K562 (cell line): ENCODE results near the gene PPP1R13L. TPM values are rescaled to one million over a fixed set of nuclear protein-coding genes. Genes with fewer than 3 reads are reported as not detected.
A peak's percentile ranks its signal among the peaks of the same experiment; 100 is the strongest.

Source experiments
- CBX3 ChIP-seq, 2 experiments: IDR thresholded peaks; 1 replicate in 1 of 2; 2 replicates in 1 of 2; pipeline ENCODE4 v1.6.1; 2012; ENCODE audit warnings: inconsistent platforms in 2 of 2, low read length in 2 of 2, borderline replicate concordance in 1 of 2, control low read depth in 1 of 2
- CCNT2 ChIP-seq: IDR thresholded peaks from 2 replicates; pipeline ENCODE4 v1.6.1; 2011; ENCODE audit warnings: borderline replicate concordance, low read depth, mild to moderate bottlenecking, moderate library complexity, mixed read lengths, low read length; ENCODE audit not compliant: insufficient read length; ENCODE audit errors: extremely low read depth
- ELF4 ChIP-seq: fragments of 450-650 bp; formaldehyde crosslinking; IDR thresholded peaks from 2 replicates; pipeline ENCODE4 v1.4.0; 2022; ENCODE audit warnings: missing genetic modification characterization
- GATA2 ChIP-seq: sonication (generic); formaldehyde crosslinking; IDR thresholded peaks from 2 replicates; pipeline ENCODE4 v1.4.0; 2020; ENCODE audit warnings: mild to moderate bottlenecking, missing genetic modification reagents
- HNRNPLL ChIP-seq: fragments of 200-400 bp; formaldehyde crosslinking; IDR thresholded peaks from 2 replicates; pipeline ENCODE4 v1.6.1; 2017; ENCODE audit warnings: low read length, low read depth, mild to moderate bottlenecking; ENCODE audit not compliant: poor library complexity, severe bottlenecking
- LEF1 ChIP-seq: fragments of 450-650 bp; IDR thresholded peaks from 2 replicates; pipeline ENCODE4 v1.6.1; 2016; ENCODE audit warnings: mild to moderate bottlenecking
- RFX1 ChIP-seq: fragments of 450-650 bp; IDR thresholded peaks from 2 replicates; pipeline ENCODE4 v1.6.1; 2016; ENCODE audit warnings: mild to moderate bottlenecking, moderate library complexity
- SMAD2 ChIP-seq: fragments of 150-350 bp; IDR thresholded peaks from 2 replicates; pipeline ENCODE4 v1.6.1; 2014; ENCODE audit warnings: low read depth, mild to moderate bottlenecking, low read length
- SNIP1 ChIP-seq: fragments of 450-650 bp; IDR thresholded peaks from 2 replicates; pipeline ENCODE4 v1.7.1; 2017; ENCODE audit warnings: low read depth, mild to moderate bottlenecking
- ZNF239 ChIP-seq: fragments of 250-450 bp; sonication (Bioruptor Pico); IDR thresholded peaks from 2 replicates; pipeline ENCODE4 v1.4.0; 2020; ENCODE audit warnings: mild to moderate bottlenecking
- ZNF3 ChIP-seq: fragments of 250-450 bp; sonication (Bioruptor Pico); IDR thresholded peaks from 2 replicates; pipeline ENCODE4 v1.5.0; 2021; ENCODE audit warnings: mild to moderate bottlenecking, moderate library complexity
- polyA plus RNA-seq, 8 experiments: library from polyadenylated mRNA; depleted of rRNA in 4 of 8; stranded (reverse) in 5 of 8; unstranded in 3 of 8; fragments of >200 nt; fragmentation: Nextera tagmentation in 2 of 8; fragmentation: Illumina TruSeq in 1 of 8; extraction: Ambion mirVana in 2 of 8; extraction: Trizol in 1 of 8; gene quantifications; 2 replicates each; pipeline versions ENCODE4 v1.2.1 to v1.2.3, GENCODE V29; 2011 to 2014; ENCODE audit warnings: inconsistent platforms in 1 of 8, missing spikeins in 1 of 8
- total RNA-seq, 7 experiments: library from RNA; depleted of rRNA in 6 of 7; stranded (reverse); fragments of >200 nt in 6 of 7; fragmentation: Illumina TruSeq in 2 of 7; extraction: Trizol in 2 of 7; gene quantifications; 2 replicates each; pipeline versions ENCODE4 v1.2.1 to v1.2.3, GENCODE V29; 2011 to 2021; ENCODE audit warnings: low replicate concordance in 1 of 7
- TF ChIP-seq, protein P1 (sequence below): fragments of 250-450 bp; sonication (Bioruptor Pico); IDR thresholded peaks from 2 replicates; pipeline ENCODE4 v1.4.0; 2020
- TF ChIP-seq, protein P2 (sequence below): fragments of 250-450 bp; sonication (Bioruptor Pico); IDR thresholded peaks from 2 replicates; pipeline ENCODE4 v1.8.0; 2022; ENCODE audit warnings: moderate library complexity, mild to moderate bottlenecking, inconsistent platforms
- TF ChIP-seq, protein P3 (sequence below): conservative IDR thresholded peaks from 2 replicates; pipeline ENCODE4 v1.6.1; 2011; ENCODE audit warnings: low read depth, mild to moderate bottlenecking, low read length; ENCODE audit not compliant: control insufficient read depth
- TF ChIP-seq, protein P4 (sequence below), 2 experiments: IDR thresholded peaks; 2 replicates each; pipeline ENCODE4 v1.6.1; 2012; ENCODE audit warnings: improper control_type of control experiment in 2 of 2, low read depth in 2 of 2, low read length in 2 of 2, borderline replicate concordance in 1 of 2
- TF ChIP-seq, protein P5 (sequence below): fragments of 450-650 bp; IDR thresholded peaks from 2 replicates; pipeline ENCODE4 v1.6.1; 2016; ENCODE audit warnings: antibody characterized with exemption

PPP1R13L gene
- total and polyA plus RNA-seq, 9 of the 15 experiments (the other 6 are each of a cell fraction or from before 2014, with no cell fraction given): 0.32 to 6.7 (median 2.0) TPM

DNA sequence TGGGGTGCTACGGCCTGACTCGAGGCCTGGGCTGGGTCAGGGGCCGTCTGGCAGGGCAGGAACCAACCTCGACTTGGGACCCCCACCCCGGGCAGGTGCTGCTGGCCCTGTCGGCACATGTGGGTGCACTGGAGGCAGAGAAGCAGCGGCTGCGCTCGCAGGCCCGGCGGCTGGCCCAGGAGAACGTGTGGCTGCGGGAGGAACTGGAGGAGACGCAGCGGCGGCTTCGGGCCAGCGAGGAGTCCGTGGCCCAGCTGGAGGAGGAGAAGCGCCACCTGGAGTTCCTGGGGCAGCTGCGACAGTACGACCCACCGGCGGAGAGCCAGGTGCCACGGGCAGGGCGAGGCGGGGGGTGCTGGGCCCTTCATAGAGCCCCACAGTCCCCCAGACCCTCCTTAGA lies 58.4 kb downstream of the PPP1R13L start (continued):
- TF ChIP-seq, protein P1, sequence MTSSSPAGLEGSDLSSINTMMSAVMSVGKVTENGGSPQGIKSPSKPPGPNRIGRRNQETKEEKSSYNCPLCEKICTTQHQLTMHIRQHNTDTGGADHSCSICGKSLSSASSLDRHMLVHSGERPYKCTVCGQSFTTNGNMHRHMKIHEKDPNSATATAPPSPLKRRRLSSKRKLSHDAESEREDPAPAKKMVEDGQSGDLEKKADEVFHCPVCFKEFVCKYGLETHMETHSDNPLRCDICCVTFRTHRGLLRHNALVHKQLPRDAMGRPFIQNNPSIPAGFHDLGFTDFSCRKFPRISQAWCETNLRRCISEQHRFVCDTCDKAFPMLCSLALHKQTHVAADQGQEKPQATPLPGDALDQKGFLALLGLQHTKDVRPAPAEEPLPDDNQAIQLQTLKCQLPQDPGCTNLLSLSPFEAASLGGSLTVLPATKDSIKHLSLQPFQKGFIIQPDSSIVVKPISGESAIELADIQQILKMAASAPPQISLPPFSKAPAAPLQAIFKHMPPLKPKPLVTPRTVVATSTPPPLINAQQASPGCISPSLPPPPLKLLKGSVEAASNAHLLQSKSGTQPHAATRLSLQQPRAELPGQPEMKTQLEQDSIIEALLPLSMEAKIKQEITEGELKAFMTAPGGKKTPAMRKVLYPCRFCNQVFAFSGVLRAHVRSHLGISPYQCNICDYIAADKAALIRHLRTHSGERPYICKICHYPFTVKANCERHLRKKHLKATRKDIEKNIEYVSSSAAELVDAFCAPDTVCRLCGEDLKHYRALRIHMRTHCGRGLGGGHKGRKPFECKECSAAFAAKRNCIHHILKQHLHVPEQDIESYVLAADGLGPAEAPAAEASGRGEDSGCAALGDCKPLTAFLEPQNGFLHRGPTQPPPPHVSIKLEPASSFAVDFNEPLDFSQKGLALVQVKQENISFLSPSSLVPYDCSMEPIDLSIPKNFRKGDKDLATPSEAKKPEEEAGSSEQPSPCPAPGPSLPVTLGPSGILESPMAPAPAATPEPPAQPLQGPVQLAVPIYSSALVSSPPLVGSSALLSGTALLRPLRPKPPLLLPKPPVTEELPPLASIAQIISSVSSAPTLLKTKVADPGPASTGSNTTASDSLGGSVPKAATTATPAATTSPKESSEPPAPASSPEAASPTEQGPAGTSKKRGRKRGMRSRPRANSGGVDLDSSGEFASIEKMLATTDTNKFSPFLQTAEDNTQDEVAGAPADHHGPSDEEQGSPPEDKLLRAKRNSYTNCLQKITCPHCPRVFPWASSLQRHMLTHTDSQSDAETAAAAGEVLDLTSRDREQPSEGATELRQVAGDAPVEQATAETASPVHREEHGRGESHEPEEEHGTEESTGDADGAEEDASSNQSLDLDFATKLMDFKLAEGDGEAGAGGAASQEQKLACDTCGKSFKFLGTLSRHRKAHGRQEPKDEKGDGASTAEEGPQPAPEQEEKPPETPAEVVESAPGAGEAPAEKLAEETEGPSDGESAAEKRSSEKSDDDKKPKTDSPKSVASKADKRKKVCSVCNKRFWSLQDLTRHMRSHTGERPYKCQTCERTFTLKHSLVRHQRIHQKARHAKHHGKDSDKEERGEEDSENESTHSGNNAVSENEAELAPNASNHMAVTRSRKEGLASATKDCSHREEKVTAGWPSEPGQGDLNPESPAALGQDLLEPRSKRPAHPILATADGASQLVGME (CRISPR knock-in tag): no peak
- TF ChIP-seq ZNF3 (CRISPR knock-in tag) (no peak), CBX3 (IDR thresholded peaks at IDR 0.05; ENCODE audit: borderline replicate concordance in 1 of 2, low read length in 2 of 2) (no peak), GATA2 (no peak), ELF4 (CRISPR knock-in tag) (no peak), SNIP1 (no peak), HNRNPLL (no peak), RFX1 (no peak), SMAD2 (no peak), LEF1 (no peak), ZNF239 (no peak), CCNT2 (peak; percentile 43)
- TF ChIP-seq, protein P2, sequence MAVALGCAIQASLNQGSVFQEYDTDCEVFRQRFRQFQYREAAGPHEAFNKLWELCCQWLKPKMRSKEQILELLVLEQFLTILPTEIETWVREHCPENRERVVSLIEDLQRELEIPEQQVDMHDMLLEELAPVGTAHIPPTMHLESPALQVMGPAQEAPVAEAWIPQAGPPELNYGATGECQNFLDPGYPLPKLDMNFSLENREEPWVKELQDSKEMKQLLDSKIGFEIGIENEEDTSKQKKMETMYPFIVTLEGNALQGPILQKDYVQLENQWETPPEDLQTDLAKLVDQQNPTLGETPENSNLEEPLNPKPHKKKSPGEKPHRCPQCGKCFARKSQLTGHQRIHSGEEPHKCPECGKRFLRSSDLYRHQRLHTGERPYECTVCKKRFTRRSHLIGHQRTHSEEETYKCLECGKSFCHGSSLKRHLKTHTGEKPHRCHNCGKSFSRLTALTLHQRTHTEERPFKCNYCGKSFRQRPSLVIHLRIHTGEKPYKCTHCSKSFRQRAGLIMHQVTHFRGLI (CRISPR knock-in tag): no peak
- TF ChIP-seq, protein P3, sequence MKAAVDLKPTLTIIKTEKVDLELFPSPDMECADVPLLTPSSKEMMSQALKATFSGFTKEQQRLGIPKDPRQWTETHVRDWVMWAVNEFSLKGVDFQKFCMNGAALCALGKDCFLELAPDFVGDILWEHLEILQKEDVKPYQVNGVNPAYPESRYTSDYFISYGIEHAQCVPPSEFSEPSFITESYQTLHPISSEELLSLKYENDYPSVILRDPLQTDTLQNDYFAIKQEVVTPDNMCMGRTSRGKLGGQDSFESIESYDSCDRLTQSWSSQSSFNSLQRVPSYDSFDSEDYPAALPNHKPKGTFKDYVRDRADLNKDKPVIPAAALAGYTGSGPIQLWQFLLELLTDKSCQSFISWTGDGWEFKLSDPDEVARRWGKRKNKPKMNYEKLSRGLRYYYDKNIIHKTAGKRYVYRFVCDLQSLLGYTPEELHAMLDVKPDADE: no peak
- TF ChIP-seq, protein P4, sequence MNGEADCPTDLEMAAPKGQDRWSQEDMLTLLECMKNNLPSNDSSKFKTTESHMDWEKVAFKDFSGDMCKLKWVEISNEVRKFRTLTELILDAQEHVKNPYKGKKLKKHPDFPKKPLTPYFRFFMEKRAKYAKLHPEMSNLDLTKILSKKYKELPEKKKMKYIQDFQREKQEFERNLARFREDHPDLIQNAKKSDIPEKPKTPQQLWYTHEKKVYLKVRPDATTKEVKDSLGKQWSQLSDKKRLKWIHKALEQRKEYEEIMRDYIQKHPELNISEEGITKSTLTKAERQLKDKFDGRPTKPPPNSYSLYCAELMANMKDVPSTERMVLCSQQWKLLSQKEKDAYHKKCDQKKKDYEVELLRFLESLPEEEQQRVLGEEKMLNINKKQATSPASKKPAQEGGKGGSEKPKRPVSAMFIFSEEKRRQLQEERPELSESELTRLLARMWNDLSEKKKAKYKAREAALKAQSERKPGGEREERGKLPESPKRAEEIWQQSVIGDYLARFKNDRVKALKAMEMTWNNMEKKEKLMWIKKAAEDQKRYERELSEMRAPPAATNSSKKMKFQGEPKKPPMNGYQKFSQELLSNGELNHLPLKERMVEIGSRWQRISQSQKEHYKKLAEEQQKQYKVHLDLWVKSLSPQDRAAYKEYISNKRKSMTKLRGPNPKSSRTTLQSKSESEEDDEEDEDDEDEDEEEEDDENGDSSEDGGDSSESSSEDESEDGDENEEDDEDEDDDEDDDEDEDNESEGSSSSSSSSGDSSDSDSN (IDR thresholded peaks at IDR 0.05; ENCODE audit: borderline replicate concordance in 1 of 2, low read depth in 2 of 2, low read length in 2 of 2): peak; percentile 56 to 84; a peak in 1 of 4 replicates
- TF ChIP-seq, protein P5, sequence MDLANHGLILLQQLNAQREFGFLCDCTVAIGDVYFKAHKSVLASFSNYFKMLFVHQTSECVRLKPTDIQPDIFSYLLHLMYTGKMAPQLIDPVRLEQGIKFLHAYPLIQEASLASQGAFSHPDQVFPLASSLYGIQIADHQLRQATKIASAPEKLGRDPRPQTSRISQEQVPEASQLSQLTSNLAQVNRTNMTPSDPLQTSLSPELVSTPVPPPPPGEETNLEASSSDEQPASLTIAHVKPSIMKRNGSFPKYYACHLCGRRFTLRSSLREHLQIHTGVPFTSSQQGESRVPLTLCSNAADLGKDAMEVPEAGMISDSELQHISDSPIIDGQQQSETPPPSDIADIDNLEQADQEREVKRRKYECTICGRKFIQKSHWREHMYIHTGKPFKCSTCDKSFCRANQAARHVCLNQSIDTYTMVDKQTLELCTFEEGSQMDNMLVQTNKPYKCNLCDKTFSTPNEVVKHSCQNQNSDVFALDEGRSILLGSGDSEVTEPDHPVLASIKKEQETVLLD: no peak
